GM23338 (cell line): ENCODE measurements around the gene DIP2C.
"Not testable (repeated sequence)": the region's sequence is repeated elsewhere in the genome, so short reads cannot be mapped to it uniquely, and the experiment has no call there.

ENCODE experiments used
- CREB1 ChIP-seq: fragments of 250-450 bp; sonication (Bioruptor Pico); IDR thresholded peaks from 2 replicates; pipeline ENCODE4 v1.5.0; 2020; ENCODE audit warnings: low read depth, mild to moderate bottlenecking, moderate library complexity
- CTCF ChIP-seq, 2 experiments: fragments of 200-600 bp in 1 of 2; sonication (generic) in 1 of 2; conservative IDR thresholded peaks; 2 replicates each; pipeline versions ENCODE4 v1.5.1 to v1.6.1; 2016 to 2017; ENCODE audit warnings: antibody characterized with exemption in 2 of 2, low read depth in 2 of 2, mild to moderate bottlenecking in 2 of 2, moderate library complexity in 1 of 2
- EZH2 ChIP-seq: fragments of 200-600 bp; sonication (generic); IDR thresholded peaks from one replicate; pipeline ENCODE4 v1.8.0; 2017; ENCODE audit warnings: antibody characterized with exemption, mild to moderate bottlenecking, low read depth; ENCODE audit not compliant: unreplicated experiment
- EZH2phosphoT487 ChIP-seq: fragments of 200-600 bp; sonication (generic); IDR thresholded peaks from one replicate; pipeline ENCODE4 v1.8.1; 2018; ENCODE audit warnings: antibody characterized with exemption; ENCODE audit not compliant: unreplicated experiment
- JUNB ChIP-seq: IDR thresholded peaks from one replicate; pipeline ENCODE4 v1.6.1; 2016; ENCODE audit warnings: antibody characterized with exemption; ENCODE audit not compliant: unreplicated experiment
- POLR2AphosphoS5 ChIP-seq: IDR thresholded peaks from 2 replicates; pipeline ENCODE4 v1.6.1; 2016; ENCODE audit warnings: antibody characterized with exemption, low read depth
- REST ChIP-seq: IDR thresholded peaks from one replicate; pipeline ENCODE4 v1.6.1; 2018; ENCODE audit warnings: antibody characterized with exemption; ENCODE audit not compliant: unreplicated experiment
- STAT1 ChIP-seq: IDR thresholded peaks from one replicate; pipeline ENCODE4 v1.6.1; 2016; ENCODE audit warnings: antibody characterized with exemption; ENCODE audit not compliant: unreplicated experiment
- TF ChIP-seq, protein P1 (sequence below): fragments of 250-450 bp; sonication (Bioruptor Pico); IDR thresholded peaks from 2 replicates; pipeline ENCODE4 v1.5.0; 2020; ENCODE audit warnings: mild to moderate bottlenecking, moderate library complexity

DNA sequence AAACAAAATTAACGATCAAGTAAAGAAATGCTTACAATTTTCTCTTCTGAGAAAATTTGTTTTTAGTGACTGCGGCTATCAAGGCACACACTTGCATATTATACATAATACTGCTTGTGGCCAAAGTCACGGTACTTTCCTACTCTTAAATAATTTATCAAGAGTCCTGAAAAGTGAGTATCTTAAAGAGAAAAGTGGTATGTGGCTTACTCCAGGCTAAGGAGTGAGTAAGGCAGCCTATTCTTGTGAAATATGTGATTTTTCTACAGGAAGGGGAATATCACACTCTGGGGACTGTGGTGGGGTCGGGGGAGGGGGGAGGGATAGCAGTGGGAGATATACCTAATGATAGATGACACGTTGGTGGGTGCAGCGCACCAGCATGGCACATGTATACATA, 240.1 kb downstream of the DIP2C start:
- not testable (repeated sequence) for TF ChIP-seq CTCF (conservative IDR thresholded peaks at IDR 0.05; ENCODE audit: low read depth in 2 of 2); POLR2AphosphoS5; JUNB; CREB1; REST; EZH2phosphoT487; EZH2; STAT1
- TF ChIP-seq, protein P1, sequence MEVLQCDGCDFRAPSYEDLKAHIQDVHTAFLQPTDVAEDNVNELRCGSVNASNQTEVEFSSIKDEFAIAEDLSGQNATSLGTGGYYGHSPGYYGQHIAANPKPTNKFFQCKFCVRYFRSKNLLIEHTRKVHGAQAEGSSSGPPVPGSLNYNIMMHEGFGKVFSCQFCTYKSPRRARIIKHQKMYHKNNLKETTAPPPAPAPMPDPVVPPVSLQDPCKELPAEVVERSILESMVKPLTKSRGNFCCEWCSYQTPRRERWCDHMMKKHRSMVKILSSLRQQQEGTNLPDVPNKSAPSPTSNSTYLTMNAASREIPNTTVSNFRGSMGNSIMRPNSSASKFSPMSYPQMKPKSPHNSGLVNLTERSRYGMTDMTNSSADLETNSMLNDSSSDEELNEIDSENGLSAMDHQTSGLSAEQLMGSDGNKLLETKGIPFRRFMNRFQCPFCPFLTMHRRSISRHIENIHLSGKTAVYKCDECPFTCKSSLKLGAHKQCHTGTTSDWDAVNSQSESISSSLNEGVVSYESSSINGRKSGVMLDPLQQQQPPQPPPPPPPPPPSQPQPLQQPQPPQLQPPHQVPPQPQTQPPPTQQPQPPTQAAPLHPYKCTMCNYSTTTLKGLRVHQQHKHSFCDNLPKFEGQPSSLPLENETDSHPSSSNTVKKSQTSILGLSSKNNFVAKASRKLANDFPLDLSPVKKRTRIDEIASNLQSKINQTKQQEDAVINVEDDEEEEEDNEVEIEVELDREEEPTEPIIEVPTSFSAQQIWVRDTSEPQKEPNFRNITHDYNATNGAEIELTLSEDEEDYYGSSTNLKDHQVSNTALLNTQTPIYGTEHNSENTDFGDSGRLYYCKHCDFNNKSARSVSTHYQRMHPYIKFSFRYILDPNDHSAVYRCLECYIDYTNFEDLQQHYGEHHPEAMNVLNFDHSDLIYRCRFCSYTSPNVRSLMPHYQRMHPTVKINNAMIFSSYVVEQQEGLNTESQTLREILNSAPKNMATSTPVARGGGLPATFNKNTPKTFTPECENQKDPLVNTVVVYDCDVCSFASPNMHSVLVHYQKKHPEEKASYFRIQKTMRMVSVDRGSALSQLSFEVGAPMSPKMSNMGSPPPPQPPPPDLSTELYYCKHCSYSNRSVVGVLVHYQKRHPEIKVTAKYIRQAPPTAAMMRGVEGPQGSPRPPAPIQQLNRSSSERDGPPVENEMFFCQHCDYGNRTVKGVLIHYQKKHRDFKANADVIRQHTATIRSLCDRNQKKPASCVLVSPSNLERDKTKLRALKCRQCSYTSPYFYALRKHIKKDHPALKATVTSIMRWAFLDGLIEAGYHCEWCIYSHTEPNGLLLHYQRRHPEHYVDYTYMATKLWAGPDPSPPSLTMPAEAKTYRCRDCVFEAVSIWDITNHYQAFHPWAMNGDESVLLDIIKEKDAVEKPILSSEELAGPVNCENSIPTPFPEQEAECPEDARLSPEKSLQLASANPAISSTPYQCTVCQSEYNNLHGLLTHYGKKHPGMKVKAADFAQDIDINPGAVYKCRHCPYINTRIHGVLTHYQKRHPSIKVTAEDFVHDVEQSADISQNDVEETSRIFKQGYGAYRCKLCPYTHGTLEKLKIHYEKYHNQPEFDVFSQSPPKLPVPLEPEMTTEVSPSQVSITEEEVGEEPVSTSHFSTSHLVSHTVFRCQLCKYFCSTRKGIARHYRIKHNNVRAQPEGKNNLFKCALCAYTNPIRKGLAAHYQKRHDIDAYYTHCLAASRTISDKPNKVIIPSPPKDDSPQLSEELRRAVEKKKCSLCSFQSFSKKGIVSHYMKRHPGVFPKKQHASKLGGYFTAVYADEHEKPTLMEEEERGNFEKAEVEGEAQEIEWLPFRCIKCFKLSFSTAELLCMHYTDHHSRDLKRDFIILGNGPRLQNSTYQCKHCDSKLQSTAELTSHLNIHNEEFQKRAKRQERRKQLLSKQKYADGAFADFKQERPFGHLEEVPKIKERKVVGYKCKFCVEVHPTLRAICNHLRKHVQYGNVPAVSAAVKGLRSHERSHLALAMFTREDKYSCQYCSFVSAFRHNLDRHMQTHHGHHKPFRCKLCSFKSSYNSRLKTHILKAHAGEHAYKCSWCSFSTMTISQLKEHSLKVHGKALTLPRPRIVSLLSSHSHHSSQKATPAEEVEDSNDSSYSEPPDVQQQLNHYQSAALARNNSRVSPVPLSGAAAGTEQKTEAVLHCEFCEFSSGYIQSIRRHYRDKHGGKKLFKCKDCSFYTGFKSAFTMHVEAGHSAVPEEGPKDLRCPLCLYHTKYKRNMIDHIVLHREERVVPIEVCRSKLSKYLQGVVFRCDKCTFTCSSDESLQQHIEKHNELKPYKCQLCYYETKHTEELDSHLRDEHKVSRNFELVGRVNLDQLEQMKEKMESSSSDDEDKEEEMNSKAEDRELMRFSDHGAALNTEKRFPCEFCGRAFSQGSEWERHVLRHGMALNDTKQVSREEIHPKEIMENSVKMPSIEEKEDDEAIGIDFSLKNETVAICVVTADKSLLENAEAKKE, result not testable (repeated sequence)
